Activated B cell treated with CpG ODN at 0.5 μM for 24 hours (primary cell): ENCODE results near the gene PGBD5. TPM values are rescaled to one million over a fixed set of nuclear protein-coding genes. Genes with fewer than 3 reads are reported as not detected.

Experiments used
- ATAC-seq: fragments of 200-7000 bp; cut with Tn5 transposase; one replicate; pipeline ENCODE4 v1.10.0; 2021; ENCODE audit warnings: low read depth, mild to moderate bottlenecking, moderate library complexity
- CTCF ChIA-PET: fragments of 350-600 bp; sonication (Branson Sonifier 250); formaldehyde crosslinking; loops from one replicate; lab custom pipeline; 2021; ENCODE audit warnings: antibody characterized with exemption; lab: Charles Lee
- POLR2A ChIA-PET: fragments of 350-600 bp; sonication (Branson Sonifier 250); formaldehyde crosslinking; loops from one replicate; lab custom pipeline; 2021; ENCODE audit warnings: antibody characterized with exemption; lab: Charles Lee
- DNase-seq: peaks from one replicate; pipeline ENCODE4 v3.0.0; 2022
- H3K27ac Mint-ChIP-seq: one replicate; pipeline ENCODE4 v1.8.0; 2020; ENCODE audit warnings: mixed read lengths
- H3K27me3 Mint-ChIP-seq: one replicate; pipeline ENCODE4 v1.8.0; 2021; ENCODE audit warnings: mixed read lengths
- H3K36me3 Mint-ChIP-seq: one replicate; pipeline ENCODE4 v1.8.0; 2021; ENCODE audit warnings: low read depth, mixed read lengths
- H3K4me1 Mint-ChIP-seq: one replicate; pipeline ENCODE4 v1.8.0; 2021; ENCODE audit warnings: mixed read lengths
- H3K4me3 Mint-ChIP-seq: one replicate; pipeline ENCODE4 v1.8.0; 2020; ENCODE audit warnings: mild to moderate bottlenecking, mixed read lengths
- H3K9me3 Mint-ChIP-seq: one replicate; pipeline ENCODE4 v1.8.0; 2020; ENCODE audit warnings: mixed read lengths
- CTCF ChIP-seq: fragments of 200-600 bp; IDR thresholded peaks from one replicate; pipeline ENCODE4 v1.8.0; 2022; ENCODE audit warnings: antibody characterized with exemption, mild to moderate bottlenecking
- intact Hi-C: fragments of 100-400 bp; cut with micrococcal nuclease; formaldehyde crosslinking; loops from one replicate; pipeline ENCODE4 v1.15.1; 2024
- total RNA-seq: library from RNA; stranded (reverse); gene quantifications from 2 replicates; pipeline ENCODE4 v1.2.3, GENCODE V29; 2022

Gene PGBD5
- total RNA-seq, 1 donor from 2014 or later: not detected

GRCh38 chr1:230349020-230349393 is 77.1 kb downstream of the PGBD5 start:
- intact Hi-C loops: no loop called here
- ATAC-seq (no peak), DNase-seq (no peak)
- ChIA-PET CTCF (no interaction called here), POLR2A (no interaction called here)
- no peak for TF ChIP-seq CTCF
- Mint-ChIP-seq H3K9me3 (no peaks in the 10 kb centered on the region), H3K4me1 (no peaks in the 10 kb centered on the region), H3K27ac (no peak overlapping the region), H3K4me3 (no peak overlapping the region), H3K36me3 (no peaks in the 10 kb centered on the region), H3K27me3 (peaks cover 16% of the 10 kb centered on the region)

- POLR2A ChIA-PET: no interaction called here
- Mint-ChIP-seq H3K9me3 (no peaks in the 10 kb centered on the region), H3K27ac (no peak overlapping the region), H3K4me1 (no peaks in the 10 kb centered on the region), H3K4me3 (no peak overlapping the region), H3K27me3 (peaks cover 16% of the 10 kb centered on the region), H3K36me3 (no peaks in the 10 kb centered on the region)
- DNase-seq (no peak), ATAC-seq (no peak)
- intact Hi-C loops: no loop called here
- CTCF ChIA-PET: no interaction called here
- TF ChIP-seq CTCF: no peak
Measured at GRCh38 chr1:230348386-230349019, 77.6 kb downstream of the PGBD5 start.

GRCh38 chr1:230347896-230348295 is 78.2 kb downstream of the PGBD5 start:
- H3K36me3 Mint-ChIP-seq: no peaks in the 10 kb centered on the region
- no peak overlapping the region for H3K27ac Mint-ChIP-seq
- intact Hi-C loops: no loop called here
- ChIA-PET CTCF (no interaction called here), POLR2A (no interaction called here)
- no peak overlapping the region for H3K4me3 Mint-ChIP-seq
- ATAC-seq (no peak), DNase-seq (no peak)
- H3K4me1 Mint-ChIP-seq: no peaks in the 10 kb centered on the region
- H3K27me3 Mint-ChIP-seq: peaks cover 18% of the 10 kb centered on the region
- no peak for TF ChIP-seq CTCF
- H3K9me3 Mint-ChIP-seq: no peaks in the 10 kb centered on the region

GRCh38 chr1:230345139-230345885 is 80.8 kb downstream of the PGBD5 start:
- ATAC-seq: no peak
- Mint-ChIP-seq H3K9me3 (no peaks in the 10 kb centered on the region), H3K36me3 (no peaks in the 10 kb centered on the region), H3K27me3 (peaks cover 17% of the 10 kb centered on the region), H3K27ac (no peak overlapping the region), H3K4me1 (no peaks in the 10 kb centered on the region), H3K4me3 (no peak overlapping the region)
- no peak for TF ChIP-seq CTCF
- intact Hi-C loops: no loop called here
- CTCF ChIA-PET: no interaction called here
- no peak for DNase-seq
- POLR2A ChIA-PET: no interaction called here

- Mint-ChIP-seq H3K9me3 (no peaks in the 10 kb centered on the region), H3K4me1 (no peaks in the 10 kb centered on the region), H3K27ac (no peak overlapping the region), H3K27me3 (peaks cover 7% of the 10 kb centered on the region), H3K4me3 (no peak overlapping the region), H3K36me3 (no peaks in the 10 kb centered on the region)
- ATAC-seq: no peak
- ChIA-PET CTCF (no interaction called here), POLR2A (no interaction called here)
- intact Hi-C loops: no loop called here
- no peak for TF ChIP-seq CTCF
- DNase-seq: no peak
Measured at GRCh38 chr1:230342699-230343098, 83.4 kb downstream of the PGBD5 start.
